GM10266 (cell line): ENCODE results near the gene TNFRSF25.

Experiments used
- DNase-seq: peaks from one replicate; pipeline ENCODE4 v3.0.0; 2012; ENCODE audit errors: extremely low spot score
- CTCF ChIP-seq: IDR thresholded peaks from 2 replicates; pipeline ENCODE4 v1.5.1; 2012; ENCODE audit warnings: mild to moderate bottlenecking, low read depth; ENCODE audit not compliant: control insufficient read depth, insufficient read depth; ENCODE audit errors: missing control alignments

Gene TNFRSF25

GRCh38 chr1:6506210-6507036 is 40.5 kb upstream of the TNFRSF25 start:
- TF ChIP-seq CTCF = no peak
- no peak for DNase-seq

GRCh38 chr1:6505367-6506209 is 39.6 kb upstream of the TNFRSF25 start:
- no peak for TF ChIP-seq CTCF

GRCh38 chr1:6504887-6505286 is 38.9 kb upstream of the TNFRSF25 start:
- no peak for TF ChIP-seq CTCF
- DNase-seq = no peak

More at GRCh38 chr1:6505367-6506209, 39.6 kb upstream of the TNFRSF25 start:
- no peak for DNase-seq

GRCh38 chr1:6503884-6504602 is 38.1 kb upstream of the TNFRSF25 start:
- no peak for TF ChIP-seq CTCF
- no peak for DNase-seq

GRCh38 chr1:6502000-6502891 is 36.3 kb upstream of the TNFRSF25 start:
- no peak for DNase-seq

More at GRCh38 chr1:6502000-6502891, 36.3 kb upstream of the TNFRSF25 start:
- TF ChIP-seq CTCF = no peak
